Smooth muscle cell (in vitro differentiated cells): ENCODE data around the gene NSUN4. TPM values are rescaled to one million over a fixed set of nuclear protein-coding genes. Genes with fewer than 3 reads are reported as not detected.

Source experiments
- DNase-seq: peaks from one replicate; lab custom pipeline; 2025; ENCODE audit not compliant: unreplicated experiment; lab: John Stamatoyannopoulos, UW
- H2AFZ ChIP-seq: fragments of 200-600 bp; sonication (generic); 2 replicates; pipeline ENCODE4 v1.6.0; 2016; ENCODE audit warnings: antibody characterized with exemption, low read depth, mild to moderate bottlenecking
- H3F3A ChIP-seq: fragments of 200-600 bp; sonication (generic); 2 replicates; pipeline ENCODE4 v1.6.0; 2017; ENCODE audit warnings: antibody characterized with exemption, low read depth
- H3K27ac ChIP-seq: fragments of 200-600 bp; sonication (generic); 2 replicates; pipeline ENCODE4 v1.5.1; 2016; ENCODE audit warnings: low read depth, mild to moderate bottlenecking
- H3K27me3 ChIP-seq: fragments of 200-600 bp; sonication (generic); 2 replicates; pipeline ENCODE4 v1.6.1; 2016; ENCODE audit warnings: low read depth, mild to moderate bottlenecking
- H3K36me3 ChIP-seq: fragments of 200-600 bp; sonication (generic); 2 replicates; pipeline ENCODE4 v1.5.1; 2016; ENCODE audit warnings: low read depth
- H3K4me1 ChIP-seq: fragments of 200-600 bp; sonication (generic); 2 replicates; pipeline ENCODE4 v1.5.1; 2016; ENCODE audit warnings: low read depth
- H3K4me2 ChIP-seq: fragments of 200-600 bp; sonication (generic); 2 replicates; pipeline ENCODE4 v1.6.0; 2016; ENCODE audit warnings: mild to moderate bottlenecking
- H3K4me3 ChIP-seq: fragments of 200-600 bp; sonication (generic); 2 replicates; pipeline ENCODE4 v1.5.1; 2016; ENCODE audit warnings: mild to moderate bottlenecking
- H3K79me2 ChIP-seq: fragments of 200-600 bp; sonication (generic); 2 replicates; pipeline ENCODE4 v1.6.0; 2016; ENCODE audit warnings: low read depth, mild to moderate bottlenecking
- H3K9ac ChIP-seq: fragments of 200-600 bp; sonication (generic); 2 replicates; pipeline ENCODE4 v1.6.0; 2016; ENCODE audit warnings: low read depth
- H3K9me3 ChIP-seq: fragments of 200-600 bp; sonication (generic); replicated peaks from 2 replicates; pipeline ENCODE4 v1.5.1; 2016; ENCODE audit warnings: low read depth
- H4K20me1 ChIP-seq: fragments of 200-600 bp; sonication (generic); 2 replicates; pipeline ENCODE4 v1.6.0; 2016; ENCODE audit warnings: low read depth
- WGBS: methylation state at CpG from one replicate; pipeline ENCODE4 v1.1.7; 2016; ENCODE audit warnings: low lambda C conversion rate; 5-methylcytosine and 5-hydroxymethylcytosine counted together
- polyA plus RNA-seq: library from polyadenylated mRNA; unstranded; fragments of >200 nt; fragmentation: Nextera tagmentation; extraction: Ambion mirVana; gene quantifications from 2 replicates; pipeline ENCODE4 v1.2.1, GENCODE V29; 2016
- total RNA-seq: library from RNA; depleted of rRNA; stranded (reverse); fragments of >200 nt; gene quantifications from 2 replicates; pipeline ENCODE4 v1.2.3, GENCODE V29; 2014
- TF ChIP-seq, protein P1 (sequence below): fragments of 200-600 bp; sonication (generic); IDR thresholded peaks from 2 replicates; pipeline ENCODE4 v1.5.1; 2017; ENCODE audit warnings: borderline replicate concordance, mild to moderate bottlenecking, antibody characterized with exemption; ENCODE audit not compliant: insufficient read depth, poor library complexity, severe bottlenecking

Gene NSUN4
- total and polyA plus RNA-seq, 2 experiments from 2014 or later, result 10.8 to 14.1 TPM

- DNase-seq, result no peak
- Histone ChIP-seq H4K20me1 (no peaks in the 10 kb centered on the region), H3K9ac (no peak overlapping the region), H3K27me3 (no peaks in the 10 kb centered on the region), H2AFZ (no peak overlapping the region), H3K4me3 (no peak overlapping the region), H3K4me1 (no peaks in the 10 kb centered on the region), H3K9me3 (no peaks in the 10 kb centered on the region), H3K4me2 (no peak overlapping the region), H3F3A (no peaks in the 10 kb centered on the region), H3K36me3 (no peaks in the 10 kb centered on the region), H3K79me2 (no peaks in the 10 kb centered on the region), H3K27ac (no peak overlapping the region)
- TF ChIP-seq, protein P1, sequence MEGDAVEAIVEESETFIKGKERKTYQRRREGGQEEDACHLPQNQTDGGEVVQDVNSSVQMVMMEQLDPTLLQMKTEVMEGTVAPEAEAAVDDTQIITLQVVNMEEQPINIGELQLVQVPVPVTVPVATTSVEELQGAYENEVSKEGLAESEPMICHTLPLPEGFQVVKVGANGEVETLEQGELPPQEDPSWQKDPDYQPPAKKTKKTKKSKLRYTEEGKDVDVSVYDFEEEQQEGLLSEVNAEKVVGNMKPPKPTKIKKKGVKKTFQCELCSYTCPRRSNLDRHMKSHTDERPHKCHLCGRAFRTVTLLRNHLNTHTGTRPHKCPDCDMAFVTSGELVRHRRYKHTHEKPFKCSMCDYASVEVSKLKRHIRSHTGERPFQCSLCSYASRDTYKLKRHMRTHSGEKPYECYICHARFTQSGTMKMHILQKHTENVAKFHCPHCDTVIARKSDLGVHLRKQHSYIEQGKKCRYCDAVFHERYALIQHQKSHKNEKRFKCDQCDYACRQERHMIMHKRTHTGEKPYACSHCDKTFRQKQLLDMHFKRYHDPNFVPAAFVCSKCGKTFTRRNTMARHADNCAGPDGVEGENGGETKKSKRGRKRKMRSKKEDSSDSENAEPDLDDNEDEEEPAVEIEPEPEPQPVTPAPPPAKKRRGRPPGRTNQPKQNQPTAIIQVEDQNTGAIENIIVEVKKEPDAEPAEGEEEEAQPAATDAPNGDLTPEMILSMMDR, result no peak
- 87% methylated on average over 3 of the region's 3 CpGs for WGBS
These were observed 29.6 kb downstream of the NSUN4 start for GRCh38 chr1:46370214-46370633.

GRCh38 chr1:46372431-46372830 lies 31.8 kb downstream of the NSUN4 start:
- no peaks in the 10 kb centered on the region for H3K9me3 ChIP-seq
- no peaks in the 10 kb centered on the region for H3K27me3 ChIP-seq
- H3K27ac ChIP-seq, result no peak overlapping the region
- H3K4me1 ChIP-seq, result no peaks in the 10 kb centered on the region
- no peaks in the 10 kb centered on the region for H3F3A ChIP-seq
- no peaks in the 10 kb centered on the region for H4K20me1 ChIP-seq
- no peak overlapping the region for H3K4me2 ChIP-seq
- H3K36me3 ChIP-seq, result no peaks in the 10 kb centered on the region
- no peaks in the 10 kb centered on the region for H3K79me2 ChIP-seq
- 94% methylated on average over 1 of the region's 1 CpG for WGBS
- H3K4me3 ChIP-seq, result no peak overlapping the region
- H3K9ac ChIP-seq, result no peak overlapping the region
- DNase-seq, result no peak
- TF ChIP-seq, protein P1, result no peak
- H2AFZ ChIP-seq, result no peak overlapping the region

DNA sequence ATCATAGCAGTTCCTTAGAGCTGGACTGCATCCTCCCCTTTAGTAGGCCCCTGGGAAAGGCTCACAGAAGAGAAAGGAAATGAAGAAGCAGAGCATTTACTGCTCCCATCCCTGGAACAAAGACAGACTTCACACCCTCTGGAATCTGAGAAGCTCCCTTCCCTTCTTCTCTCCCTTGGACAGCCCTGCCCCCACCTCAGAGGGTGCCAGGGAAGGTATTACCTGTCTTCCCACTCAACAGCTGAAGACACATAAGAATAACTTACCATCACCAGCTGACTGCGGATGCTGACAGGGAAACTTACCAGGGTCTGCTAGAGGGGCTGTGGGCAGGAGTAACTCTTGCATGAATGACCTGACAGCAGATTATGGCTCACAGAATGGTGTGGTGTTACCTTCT lies 39.4 kb downstream of the NSUN4 start:
- Histone ChIP-seq H3K4me1 (peaks cover 7% of the 10 kb centered on the region), H3K27me3 (no peaks in the 10 kb centered on the region), H3K9me3 (no peaks in the 10 kb centered on the region), H3K4me3 (no peak overlapping the region), H3K9ac (no peak overlapping the region), H3K36me3 (no peaks in the 10 kb centered on the region), H2AFZ (no peak overlapping the region), H4K20me1 (no peaks in the 10 kb centered on the region), H3F3A (no peaks in the 10 kb centered on the region), H3K27ac (no peak overlapping the region), H3K79me2 (no peaks in the 10 kb centered on the region), H3K4me2 (no peak overlapping the region)
- WGBS, result 89% methylated on average over 1 of the region's 1 CpG
- DNase-seq, result no peak
- TF ChIP-seq, protein P1, result no peak

GRCh38 chr1:46380508-46380907 lies 39.9 kb downstream of the NSUN4 start:
- Histone ChIP-seq H3K9me3 (no peaks in the 10 kb centered on the region), H3F3A (no peaks in the 10 kb centered on the region), H3K27ac (no peak overlapping the region), H3K4me3 (no peak overlapping the region), H3K4me2 (no peak overlapping the region), H3K27me3 (no peaks in the 10 kb centered on the region), H4K20me1 (no peaks in the 10 kb centered on the region), H3K4me1 (peaks cover 7% of the 10 kb centered on the region), H3K36me3 (no peaks in the 10 kb centered on the region), H3K9ac (no peak overlapping the region), H2AFZ (no peak overlapping the region), H3K79me2 (no peaks in the 10 kb centered on the region)
- TF ChIP-seq, protein P1, result no peak
- no peak for DNase-seq
